A549 treated with AZD9567 at 1 μM for 4 hours (cell line): ENCODE data around the gene PSMA7. TPM values are rescaled to one million over a fixed set of nuclear protein-coding genes. Genes with fewer than 3 reads are reported as not detected.

Experiments used
- total RNA-seq: library from RNA; stranded (reverse); fragments of 200-300 nt; extraction: Qiagen RNA extraction; gene quantifications from 5 replicates; pipeline ENCODE4 v1.2.3, GENCODE V29; 2022; ENCODE audit not compliant: insufficient read depth

Gene PSMA7
- total RNA-seq: 473 to 589 TPM (median 565 TPM) in 5 replicates

DNA sequence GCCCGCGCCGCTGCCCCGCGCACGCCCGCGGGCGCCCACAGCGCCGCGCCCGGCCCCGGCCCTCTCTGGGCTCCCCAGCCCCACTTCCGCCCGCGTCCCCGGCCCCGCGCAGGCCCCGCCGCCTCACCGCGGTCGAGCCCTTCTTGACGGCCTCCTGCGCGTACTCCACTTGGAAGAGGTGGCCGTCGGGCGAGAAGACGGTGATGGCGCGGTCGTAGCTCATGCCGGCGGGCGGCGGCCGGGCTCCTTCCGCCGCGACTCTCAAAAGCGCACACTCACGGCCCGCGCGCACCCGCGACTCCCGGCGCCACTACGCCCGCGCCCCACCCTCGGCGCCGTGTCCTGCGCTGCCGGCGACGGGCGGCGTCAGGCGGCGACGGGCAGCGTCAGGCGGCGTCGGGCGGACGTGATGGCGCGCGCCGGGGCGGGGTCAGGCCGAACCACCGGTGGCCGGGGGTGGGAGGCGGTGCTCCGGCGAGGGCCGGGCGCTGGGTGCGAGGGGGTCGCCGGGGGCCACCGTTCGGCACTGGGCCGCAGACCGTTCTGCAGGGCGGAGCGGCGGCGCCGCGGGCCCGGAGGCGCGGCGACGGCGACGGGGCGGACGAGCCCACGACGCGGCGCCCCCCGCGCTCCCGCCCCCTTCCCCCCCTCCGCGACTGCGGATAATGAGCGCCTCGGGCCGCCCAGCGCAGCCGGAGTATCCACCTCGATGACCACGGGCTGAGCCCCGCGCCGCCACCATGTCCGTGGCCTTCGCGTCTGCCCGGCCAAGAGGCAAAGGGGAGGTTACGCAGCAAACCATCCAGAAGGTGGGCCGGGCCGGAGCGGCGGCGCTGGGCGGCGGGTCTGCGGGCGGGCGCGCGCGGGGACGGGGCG lies at the start of gene PSMA7, which contains the start of gene SS18L1:
TSS of gene PSMA7 (minus strand) at position 314 of the 876 bp plus-strand sequence. CDS start at position 223, 91 bp downstream.
TSS of gene SS18L1 (plus strand) at position 689 of the 876 bp plus-strand sequence. CDS start at position 741, 52 bp downstream.

DNA sequence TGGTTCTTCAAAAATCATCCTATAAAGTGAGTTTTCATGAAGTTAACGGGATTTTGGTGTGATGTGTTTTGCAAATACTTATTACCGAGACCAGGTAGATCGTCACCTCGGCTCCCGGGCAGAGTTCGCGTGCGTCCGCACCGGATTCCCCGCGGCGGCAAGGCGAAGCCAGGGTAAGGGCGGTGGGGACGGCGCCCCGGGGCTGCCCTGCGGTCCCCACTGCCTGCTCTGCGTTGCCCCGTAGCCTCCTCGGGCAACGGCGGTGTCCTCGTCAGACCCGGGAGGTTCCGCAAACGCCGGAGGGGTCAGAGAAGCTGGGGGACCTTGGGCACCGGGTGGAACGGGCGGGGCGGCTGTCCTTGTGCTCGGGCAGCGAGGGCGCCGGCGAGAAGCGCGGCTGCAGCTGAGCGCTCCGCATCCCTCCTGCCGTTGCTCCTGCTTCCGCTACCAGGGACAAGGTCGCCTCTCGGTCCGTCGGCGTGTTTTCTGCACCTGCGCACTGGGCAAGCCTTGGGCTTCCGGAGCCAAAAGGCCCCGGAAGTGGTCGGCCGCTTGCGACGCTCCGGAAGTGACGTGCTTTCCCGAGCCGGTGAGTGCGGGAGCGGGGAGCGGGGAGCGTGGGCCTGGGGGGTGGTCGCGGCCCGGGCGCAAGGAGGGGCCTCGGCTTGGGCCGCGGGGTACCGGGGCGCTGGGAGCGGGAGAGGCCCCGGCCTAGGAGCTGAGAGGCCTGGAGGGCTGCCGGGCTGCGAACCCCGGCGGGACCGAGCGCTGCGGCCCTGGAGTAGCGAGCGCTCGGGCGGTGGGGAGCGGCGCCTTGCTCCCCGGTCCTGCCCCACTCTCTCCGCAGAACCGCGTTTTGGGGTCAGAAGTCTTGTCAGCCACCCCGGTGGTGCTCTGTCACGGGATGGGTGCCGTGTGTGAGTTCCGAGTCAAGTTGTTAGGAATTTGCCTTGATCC lies 39.6 kb upstream of the PSMA7 start, which contains the start of gene MTG2:
TSS of gene MTG2 (plus strand) at position 560 of the 957 bp plus-strand sequence. CDS start 10,393 bp downstream, outside the sequence.

DNA sequence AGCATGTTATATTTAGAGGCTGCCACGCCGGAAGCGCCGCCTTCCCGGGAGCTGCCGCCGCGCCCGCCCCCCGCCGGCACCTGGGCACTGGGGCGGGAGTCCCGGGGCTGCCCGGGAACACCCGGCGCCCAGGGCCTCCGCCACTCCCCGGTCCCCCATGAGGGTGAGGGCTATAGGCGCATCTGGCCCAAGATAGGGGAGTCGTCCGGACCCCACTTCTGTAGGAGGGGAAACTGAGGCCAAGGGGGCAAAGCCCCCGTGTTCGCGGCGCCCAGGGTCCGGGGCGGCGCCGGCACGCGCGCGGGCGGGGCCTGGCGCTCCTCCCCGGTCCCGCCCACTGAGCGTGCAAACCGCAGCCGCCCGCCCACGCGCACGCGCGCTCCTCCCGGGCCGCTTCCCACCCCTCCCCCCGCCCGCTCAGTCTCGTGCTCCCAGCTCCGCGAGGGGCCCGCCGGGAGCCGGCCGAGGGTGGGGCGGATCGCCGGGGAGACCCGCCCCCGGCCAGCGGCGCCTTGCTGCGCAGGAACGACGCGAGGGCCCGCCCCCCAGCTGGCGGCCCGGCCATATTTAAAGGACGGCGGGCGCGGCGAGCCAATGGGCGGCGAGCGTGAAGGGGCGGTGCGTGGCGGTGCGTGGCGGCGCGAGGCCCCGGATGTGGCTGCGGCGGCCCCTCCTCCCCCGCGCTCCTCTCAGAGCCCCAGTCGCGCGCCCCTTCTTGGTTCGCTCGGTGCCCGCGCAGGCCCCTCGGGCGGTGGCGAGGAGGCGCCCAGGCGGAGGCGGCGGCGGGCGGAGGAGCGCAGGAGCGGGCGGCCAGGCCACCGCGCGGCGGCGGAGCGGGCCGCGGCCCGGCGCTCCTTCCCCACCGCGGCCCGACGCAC lies 21.2 kb downstream of the PSMA7 start, which contains the start of gene LSM14B:
TSS of gene LSM14B (plus strand) at position 700 of the 878 bp plus-strand sequence. CDS start 192 bp downstream, outside the sequence.

Other genes starting within 250 kb of the PSMA7 start
- 16.5 to 22.8 TPM (median 18.6 TPM) in 5 replicates for gene TAF4, start 77.5 kb downstream of the PSMA7 start, total RNA-seq
- 28.1 to 33.0 TPM (median 29.1 TPM) in 5 replicates for gene LSM14B, start 20.9 kb downstream of the PSMA7 start, total RNA-seq
- 9.6 to 13.5 TPM (median 11.1 TPM) in 5 replicates for gene SS18L1, start 375 bp upstream of the PSMA7 start, total RNA-seq
- 20.2 to 41.4 TPM (median 39.6 TPM) in 5 replicates for gene MTG2, start 39.6 kb upstream of the PSMA7 start, total RNA-seq
- gene HRH3, start 76.9 kb upstream of the PSMA7 start, total RNA-seq: 0.05 to 0.06 TPM in 2 of 5 replicates, not detected in the others
- gene OSBPL2, start 95.1 kb upstream of the PSMA7 start, total RNA-seq: 16.8 to 21.9 TPM (median 20.4 TPM) in 5 replicates
- gene ADRM1, start 159.6 kb upstream of the PSMA7 start, total RNA-seq: 156 to 196 TPM (median 192 TPM) in 5 replicates
- gene LAMA5, start 223.9 kb upstream of the PSMA7 start, total RNA-seq: 190 to 476 TPM (median 435 TPM) in 5 replicates
- gene RPS21, start 243.7 kb upstream of the PSMA7 start, total RNA-seq: 1,967 to 3,050 TPM (median 2,844 TPM) in 5 replicates